IMR-90 (cell line): ENCODE data around the gene SH3RF2. TPM values are rescaled to one million over a fixed set of nuclear protein-coding genes. Genes with fewer than 3 reads are reported as not detected.

Experiments used
- ATAC-seq: fragments of 200-7000 bp; cut with Tn5 transposase; 2 replicates; pipeline ENCODE4 v1.9.1; 2020; ENCODE audit warnings: low read depth, mild to moderate bottlenecking, moderate library complexity
- BruUV-seq: library from RNA; stranded (reverse); fragments of 400-500 nt; replicated peaks from 2 replicates; lab custom pipeline; 2021; lab: Mats Ljungman, UMichigan
- CTCF ChIA-PET: fragments of 300-600 bp; formaldehyde crosslinking; extraction: SDS; loops from one replicate; lab custom pipeline; 2021; ENCODE audit warnings: antibody characterized with exemption; lab: Yijun Ruan, JAX
- POLR2A ChIA-PET: fragments of 300-600 bp; sonication (Branson Sonifier 250); formaldehyde crosslinking; loops from one replicate; lab custom pipeline; 2022; ENCODE audit warnings: antibody characterized with exemption; ENCODE audit not compliant: unreplicated experiment; lab: Charles Lee
- DNase-seq: peaks from one replicate; pipeline ENCODE4 v3.0.0; 2013
- H2AFZ ChIP-seq: replicated peaks from 2 replicates; pipeline ENCODE3; 2013; ENCODE audit warnings: low read length, mild to moderate bottlenecking; ENCODE audit not compliant: poor library complexity
- H2AK5ac ChIP-seq: 2 replicates; pipeline ENCODE4 v1.6.1; 2013; ENCODE audit warnings: low read depth, low read length, inconsistent platforms
- H2AK9ac ChIP-seq: replicated peaks from 2 replicates; pipeline ENCODE3; 2013; ENCODE audit warnings: mild to moderate bottlenecking, low read depth, low read length, moderate library complexity; ENCODE audit not compliant: poor library complexity
- H2BK120ac ChIP-seq: 2 replicates; pipeline ENCODE4 v1.6.1; 2013; ENCODE audit warnings: low read depth, low read length, inconsistent platforms
- H2BK15ac ChIP-seq: 3 replicates; pipeline ENCODE4 v1.6.1; 2013; ENCODE audit warnings: low read depth, low read length, inconsistent platforms
- H2BK20ac ChIP-seq: 2 replicates; pipeline ENCODE4 v1.6.1; 2013; ENCODE audit warnings: low read depth, mild to moderate bottlenecking, inconsistent platforms, low read length, moderate library complexity
- H2BK5ac ChIP-seq: 2 replicates; pipeline ENCODE4 v1.6.1; 2013; ENCODE audit warnings: mild to moderate bottlenecking, low read depth, low read length, inconsistent platforms; ENCODE audit not compliant: poor library complexity, severe bottlenecking
- H3K14ac ChIP-seq: replicated peaks from 2 replicates; pipeline ENCODE4 v1.6.1; 2013; ENCODE audit warnings: low read depth, low read length, inconsistent platforms
- H3K18ac ChIP-seq: 2 replicates; pipeline ENCODE4 v1.6.1; 2013; ENCODE audit warnings: low read depth, low read length, control low read depth
- H3K23ac ChIP-seq: 2 replicates; pipeline ENCODE4 v1.6.1; 2013; ENCODE audit warnings: low read depth, low read length, inconsistent platforms
- H3K27ac ChIP-seq: 2 replicates; pipeline ENCODE4 v1.5.1; 2013; ENCODE audit warnings: mild to moderate bottlenecking, control low read depth, low read length; ENCODE audit not compliant: insufficient read depth
- H3K27me3 ChIP-seq: 2 replicates; pipeline ENCODE4 v1.6.1; 2013; ENCODE audit warnings: low read length; ENCODE audit not compliant: control insufficient read depth, insufficient read depth
- H3K36me3 ChIP-seq: 2 replicates; pipeline ENCODE4 v1.6.1; 2013; ENCODE audit warnings: low read length, mixed read lengths; ENCODE audit not compliant: control insufficient read depth, insufficient read depth
- H3K4ac ChIP-seq: 2 replicates; pipeline ENCODE4 v1.6.1; 2013; ENCODE audit warnings: low read depth, low read length, inconsistent platforms
- H3K4me1 ChIP-seq: 2 replicates; pipeline ENCODE4 v1.6.1; 2013; ENCODE audit warnings: low read length, mixed read lengths; ENCODE audit not compliant: control insufficient read depth, insufficient read depth
- H3K4me2 ChIP-seq: 2 replicates; pipeline ENCODE4 v1.6.1; 2013; ENCODE audit warnings: low read depth, mild to moderate bottlenecking, control low read depth, low read length, moderate library complexity
- H3K4me3 ChIP-seq: 2 replicates; pipeline ENCODE4 v1.5.1; 2013; ENCODE audit warnings: low read depth, mild to moderate bottlenecking, control low read depth, low read length, moderate library complexity; ENCODE audit not compliant: insufficient read depth
- H3K56ac ChIP-seq: 2 replicates; pipeline ENCODE4 v1.6.1; 2013; ENCODE audit warnings: low read length, inconsistent platforms; ENCODE audit not compliant: insufficient read depth; ENCODE audit errors: extremely low read depth
- H3K79me1 ChIP-seq, 2 experiments: 2 replicates each; pipeline ENCODE4 v1.6.1; 2013; ENCODE audit warnings: low read length in 2 of 2, inconsistent platforms in 1 of 2, low read depth in 1 of 2
- H3K9ac ChIP-seq: 2 replicates; pipeline ENCODE4 v1.6.1; 2013; ENCODE audit warnings: low read depth, low read length, control low read depth
- H3K9me1 ChIP-seq: 2 replicates; pipeline ENCODE4 v1.6.1; 2013; ENCODE audit warnings: low read length, inconsistent platforms; ENCODE audit not compliant: insufficient read depth
- H3K9me3 ChIP-seq: 2 replicates; pipeline ENCODE4 v1.6.1; 2013; ENCODE audit warnings: low read length; ENCODE audit not compliant: control insufficient read depth, insufficient read depth
- H4K20me1 ChIP-seq: 2 replicates; pipeline ENCODE4 v1.6.1; 2013; ENCODE audit warnings: low read length, inconsistent platforms; ENCODE audit not compliant: insufficient read depth
- H4K5ac ChIP-seq: 2 replicates; pipeline ENCODE4 v1.6.1; 2013; ENCODE audit warnings: mild to moderate bottlenecking, low read depth, low read length, control low read depth
- H4K8ac ChIP-seq, 2 experiments: 2 replicates each; pipeline ENCODE4 v1.6.1; 2013; ENCODE audit warnings: low read depth in 2 of 2, low read length in 2 of 2, control low read depth in 1 of 2, inconsistent platforms in 1 of 2
- H4K91ac ChIP-seq: 2 replicates; pipeline ENCODE4 v1.6.1; 2013; ENCODE audit warnings: low read depth, low read length, inconsistent platforms; ENCODE audit not compliant: insufficient read depth
- CEBPB ChIP-seq: IDR thresholded peaks from 2 replicates; pipeline ENCODE4 v1.6.1; 2012; ENCODE audit warnings: low read depth, low read length, improper control_type of control experiment
- CHD1 ChIP-seq: IDR thresholded peaks from 2 replicates; pipeline ENCODE4 v1.6.1; 2012; ENCODE audit warnings: low read depth, low read length, improper control_type of control experiment
- FOS ChIP-seq: fragments of 150-350 bp; IDR thresholded peaks from 2 replicates; pipeline ENCODE4 v1.6.1; 2016; ENCODE audit warnings: low read depth, low read length
- MAFK ChIP-seq: IDR thresholded peaks from 2 replicates; pipeline ENCODE4 v1.6.1; 2012; ENCODE audit warnings: low read depth, low read length, improper control_type of control experiment
- MAZ ChIP-seq: IDR thresholded peaks from 2 replicates; pipeline ENCODE4 v1.6.1; 2012; ENCODE audit warnings: low read depth, mild to moderate bottlenecking, low read length, improper control_type of control experiment, moderate library complexity, borderline replicate concordance
- MXI1 ChIP-seq: IDR thresholded peaks from 2 replicates; pipeline ENCODE4 v1.6.1; 2012; ENCODE audit warnings: low read depth, mild to moderate bottlenecking, low read length, moderate library complexity, borderline replicate concordance
- POLR2A ChIP-seq: IDR thresholded peaks from 2 replicates; pipeline ENCODE4 v1.6.1; 2012; ENCODE audit warnings: mild to moderate bottlenecking, low read depth, low read length
- RAD21 ChIP-seq: IDR thresholded peaks from 2 replicates; pipeline ENCODE4 v1.6.1; 2012; ENCODE audit warnings: low read length, improper control_type of control experiment
- RCOR1 ChIP-seq: IDR thresholded peaks from 2 replicates; pipeline ENCODE4 v1.6.1; 2012; ENCODE audit warnings: mild to moderate bottlenecking, low read length, improper control_type of control experiment; ENCODE audit not compliant: insufficient replicate concordance
- RFX5 ChIP-seq: IDR thresholded peaks from 2 replicates; pipeline ENCODE4 v1.8.0; 2012; ENCODE audit warnings: low read depth, mild to moderate bottlenecking, low read length, moderate library complexity
- SMC3 ChIP-seq: fragments of 150-350 bp; IDR thresholded peaks from 2 replicates; pipeline ENCODE4 v1.6.1; 2016; ENCODE audit warnings: low read depth, mild to moderate bottlenecking, antibody characterized with exemption, low read length, moderate library complexity
- WGBS, 2 experiments: methylation state at CpG; one replicate each; pipeline versions ENCODE4 v1.1.5 to v1.1.7; 2013; ENCODE audit warnings: missing lambda C conversion rate in 2 of 2; ENCODE audit not compliant: insufficient read length in 1 of 2; ENCODE audit errors: extremely low coverage in 2 of 2; 5-methylcytosine and 5-hydroxymethylcytosine counted together
- dilution Hi-C: fragments of 300-500 bp; cut with HindIII; formaldehyde crosslinking; loops from one replicate; pipeline ENCODE4 v1.14.3; 2018; ENCODE audit warnings: low sequenced_read_pairs; ENCODE audit not compliant: unreplicated experiment
- in situ Hi-C: fragments of 300-500 bp; cut with MboI; formaldehyde crosslinking; loops from 3 replicates; pipeline ENCODE4 v1.14.3; 2019; ENCODE audit warnings: low sequenced_read_pairs, inconsistent platforms, mixed read lengths
- intact Hi-C: fragments of 100-400 bp; cut with micrococcal nuclease; formaldehyde crosslinking; loops from 2 replicates; pipeline ENCODE4 v1.10.0; 2022
- polyA plus RNA-seq, 3 experiments: library from polyadenylated mRNA; depleted of rRNA; stranded (reverse); fragments of >200 nt; gene quantifications; 2 replicates each; pipeline ENCODE4 v1.2.3, GENCODE V29; 2012; ENCODE audit warnings: low replicate concordance in 1 of 3
- total RNA-seq: library from RNA; depleted of rRNA; stranded (reverse); fragments of >200 nt; gene quantifications from 2 replicates; pipeline ENCODE4 v1.2.3, GENCODE V29; 2012
- TF ChIP-seq, protein P1 (sequence below): fragments of 150-350 bp; IDR thresholded peaks from 2 replicates; pipeline ENCODE4 v1.6.1; 2017; ENCODE audit warnings: mild to moderate bottlenecking, antibody characterized with exemption, low read length, low read depth
- TF ChIP-seq, protein P2 (sequence below): fragments of 150-350 bp; IDR thresholded peaks from 2 replicates; pipeline ENCODE4 v1.6.1; 2016; ENCODE audit warnings: low read depth, mild to moderate bottlenecking, low read length, moderate library complexity, borderline replicate concordance

Gene SH3RF2
- total and polyA plus RNA-seq, 2 of the 4 experiments (the other 2 are of a cell fraction), result 1.3 to 1.7 TPM

DNA sequence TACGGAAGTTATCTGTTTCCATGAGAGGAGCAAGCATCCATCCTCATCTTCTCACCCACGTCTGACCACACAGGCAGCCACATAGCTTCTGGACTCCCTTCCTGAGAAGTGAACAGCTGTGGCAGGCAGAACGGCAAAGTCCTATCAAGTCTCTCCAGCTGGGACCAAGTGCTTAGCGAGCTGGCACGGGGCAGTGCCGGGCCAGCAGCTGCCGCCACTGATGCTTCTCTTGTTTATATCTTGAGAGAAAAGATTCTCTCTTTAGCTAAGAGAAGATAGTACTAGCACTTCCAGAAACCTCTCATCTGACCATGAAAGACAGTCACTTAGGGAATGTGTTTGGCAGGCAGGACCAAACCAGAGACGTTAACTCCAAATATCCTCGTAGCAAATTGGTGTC, 131.8 kb downstream of the SH3RF2 start:
- no peak overlapping the region for H3K4me2 ChIP-seq
- in situ Hi-C loops, result no loop called here

More for the DNA sequence above, 131.8 kb downstream of the SH3RF2 start:
- ChIA-PET POLR2A (no interaction called here), CTCF (no interaction called here)
- ATAC-seq (no peak; the same call in 1 of the 2 replicates), DNase-seq (no peak)
- dilution Hi-C loops (no loop called here), intact Hi-C loops (no loop called here)
- Histone ChIP-seq H3K4ac (no peak overlapping the region), H3K23ac (no peak overlapping the region), H3K14ac (no peak overlapping the region), H4K8ac (no peak overlapping the region), H4K20me1 (no peaks in the 10 kb centered on the region), H2AK5ac (no peak overlapping the region), H3K18ac (no peak overlapping the region), H2AK9ac (no peak overlapping the region), H2BK20ac (no peak overlapping the region), H3K9me1 (no peaks in the 10 kb centered on the region), H3K36me3 (no peaks in the 10 kb centered on the region), H4K5ac (no peak overlapping the region), H3K4me1 (no peaks in the 10 kb centered on the region), H2BK15ac (no peak overlapping the region), H3K4me3 (no peak overlapping the region), H2AFZ (peak overlapping the region; percentile 38), H2BK5ac (no peak overlapping the region), H3K27me3 (peaks cover 7% of the 10 kb centered on the region; the same call in 1 of the 2 replicates), H3K9me3 (no peaks in the 10 kb centered on the region), H3K79me1 (no peaks in the 10 kb centered on the region), H2BK120ac (no peak overlapping the region), H3K9ac (no peak overlapping the region), H3K56ac (no peak overlapping the region), H3K27ac (no peak overlapping the region), H4K91ac (no peak overlapping the region)
- TF ChIP-seq CEBPB, result no peak
- no peak for TF ChIP-seq RAD21
- TF ChIP-seq FOS, result no peak
- TF ChIP-seq MXI1, result no peak
- TF ChIP-seq, protein P1, sequence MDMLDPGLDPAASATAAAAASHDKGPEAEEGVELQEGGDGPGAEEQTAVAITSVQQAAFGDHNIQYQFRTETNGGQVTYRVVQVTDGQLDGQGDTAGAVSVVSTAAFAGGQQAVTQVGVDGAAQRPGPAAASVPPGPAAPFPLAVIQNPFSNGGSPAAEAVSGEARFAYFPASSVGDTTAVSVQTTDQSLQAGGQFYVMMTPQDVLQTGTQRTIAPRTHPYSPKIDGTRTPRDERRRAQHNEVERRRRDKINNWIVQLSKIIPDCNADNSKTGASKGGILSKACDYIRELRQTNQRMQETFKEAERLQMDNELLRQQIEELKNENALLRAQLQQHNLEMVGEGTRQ, result no peak
- no peak for TF ChIP-seq SMC3
- TF ChIP-seq RCOR1, result no peak
- TF ChIP-seq POLR2A, result no peak
- TF ChIP-seq, protein P2, sequence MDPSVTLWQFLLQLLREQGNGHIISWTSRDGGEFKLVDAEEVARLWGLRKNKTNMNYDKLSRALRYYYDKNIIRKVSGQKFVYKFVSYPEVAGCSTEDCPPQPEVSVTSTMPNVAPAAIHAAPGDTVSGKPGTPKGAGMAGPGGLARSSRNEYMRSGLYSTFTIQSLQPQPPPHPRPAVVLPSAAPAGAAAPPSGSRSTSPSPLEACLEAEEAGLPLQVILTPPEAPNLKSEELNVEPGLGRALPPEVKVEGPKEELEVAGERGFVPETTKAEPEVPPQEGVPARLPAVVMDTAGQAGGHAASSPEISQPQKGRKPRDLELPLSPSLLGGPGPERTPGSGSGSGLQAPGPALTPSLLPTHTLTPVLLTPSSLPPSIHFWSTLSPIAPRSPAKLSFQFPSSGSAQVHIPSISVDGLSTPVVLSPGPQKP, result no peak
- no peak for TF ChIP-seq RFX5
- TF ChIP-seq MAZ, result no peak
- TF ChIP-seq CHD1, result no peak
- no peak for TF ChIP-seq MAFK
- BruUV-seq, result no TSS peak
- no CpG with 5 or more reads among the region's 9 CpGs for WGBS, 2 experiments
